Urothelium cell line (cell line): ENCODE data around the gene MAML3.

Experiments used
- DNase-seq: peaks from one replicate; pipeline ENCODE4 v3.0.0; 2011; ENCODE audit warnings: low spot score, mixed read lengths
- FAIRE-seq: peaks from 2 replicates; lab custom pipeline; 2011; peaks lifted over from hg19 to GRCh38; lab: Jason Lieb, UNC

The MAML3 gene

DNA sequence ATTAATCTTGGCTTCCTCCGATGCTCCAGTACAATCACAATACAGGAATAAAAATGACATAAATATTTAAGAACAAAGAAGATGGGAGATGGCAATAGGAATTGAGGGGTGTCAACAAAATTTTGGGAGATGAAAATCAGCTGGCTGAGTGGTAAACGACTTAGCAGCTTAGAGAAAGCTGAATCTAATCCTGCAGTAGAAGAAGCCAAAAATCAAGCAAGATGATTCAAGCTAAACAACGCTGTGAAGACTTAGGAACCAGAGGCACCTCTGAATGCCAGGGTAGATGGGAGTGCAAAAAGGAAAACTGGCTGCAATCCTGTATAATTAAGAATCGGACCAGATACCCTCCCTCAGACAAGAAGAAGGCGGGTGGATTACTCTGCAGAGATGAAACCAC is 273.1 kb downstream of the MAML3 start:
- DNase-seq: no peak
- FAIRE-seq: no peak

DNA sequence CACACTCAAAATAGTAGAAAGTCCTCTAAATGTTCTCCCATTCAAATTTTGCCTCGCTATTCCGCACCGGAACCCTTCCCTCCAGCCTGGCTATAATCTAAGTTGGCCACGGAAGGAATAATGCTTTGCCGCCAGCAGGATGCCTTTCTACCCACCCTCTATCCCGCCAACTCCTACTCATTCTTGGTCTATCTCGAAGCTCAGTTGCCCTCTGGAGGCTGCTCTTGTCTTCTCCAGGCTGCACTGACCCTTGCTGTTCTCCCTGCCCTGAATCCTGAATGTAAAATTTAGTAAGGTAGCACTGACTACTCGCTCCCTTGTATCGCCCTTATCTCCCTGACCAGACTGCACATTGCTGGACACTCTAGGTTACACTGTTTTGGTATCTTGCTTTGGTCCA is 275.9 kb downstream of the MAML3 start:
- DNase-seq (no peak), FAIRE-seq (no peak)

DNA sequence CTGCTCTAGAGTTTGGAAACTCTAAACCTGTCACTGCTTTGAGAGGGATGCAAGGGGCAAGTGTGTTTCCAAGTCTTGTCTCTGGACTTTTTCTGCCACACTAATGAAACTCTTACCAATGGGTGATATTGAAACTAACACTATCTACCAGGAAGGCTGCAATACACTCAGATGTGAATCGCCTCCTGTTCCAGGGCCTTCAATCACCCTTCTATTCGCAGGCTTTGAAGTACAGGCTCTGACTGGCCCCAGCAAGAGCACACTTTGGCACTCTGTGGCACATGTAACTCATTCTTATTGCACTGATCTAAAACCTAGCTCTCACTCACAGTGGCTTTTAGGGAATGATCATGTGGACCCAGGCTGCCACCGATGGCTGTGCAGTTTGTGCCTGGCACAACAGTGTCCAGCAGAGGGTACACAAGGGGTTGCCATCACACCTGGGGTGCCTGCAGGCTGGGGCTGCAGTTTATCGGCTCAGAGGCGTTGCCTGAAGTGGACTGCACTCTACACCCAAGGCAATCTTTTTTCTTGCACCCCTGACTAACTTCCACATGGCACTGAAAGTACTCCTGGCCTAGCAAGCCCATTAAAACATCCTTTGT is 277.5 kb downstream of the MAML3 start:
- no peak for FAIRE-seq

DNA sequence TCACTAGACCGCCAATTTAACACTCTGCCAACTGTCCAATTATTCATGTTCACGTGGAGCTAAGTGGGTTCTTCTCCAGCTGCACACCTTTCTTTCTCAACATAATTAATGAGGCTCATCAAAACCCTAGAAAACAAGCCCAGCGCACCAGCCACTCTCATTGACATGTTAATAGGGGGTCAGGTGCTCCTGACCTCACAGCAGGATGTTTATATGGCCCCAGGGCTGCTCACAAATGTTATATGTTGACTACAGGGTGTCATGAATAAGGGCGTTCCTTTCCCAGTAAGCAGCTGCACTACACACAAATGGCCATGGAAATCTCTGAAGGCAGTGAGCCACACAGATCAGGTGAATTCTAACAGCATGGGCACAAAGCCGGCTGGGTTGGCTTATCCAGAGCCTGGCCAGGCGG is 278.6 kb downstream of the MAML3 start:
- FAIRE-seq: no peak
- DNase-seq: no peak

More for the DNA sequence above, 277.5 kb downstream of the MAML3 start:
- DNase-seq: no peak

DNA sequence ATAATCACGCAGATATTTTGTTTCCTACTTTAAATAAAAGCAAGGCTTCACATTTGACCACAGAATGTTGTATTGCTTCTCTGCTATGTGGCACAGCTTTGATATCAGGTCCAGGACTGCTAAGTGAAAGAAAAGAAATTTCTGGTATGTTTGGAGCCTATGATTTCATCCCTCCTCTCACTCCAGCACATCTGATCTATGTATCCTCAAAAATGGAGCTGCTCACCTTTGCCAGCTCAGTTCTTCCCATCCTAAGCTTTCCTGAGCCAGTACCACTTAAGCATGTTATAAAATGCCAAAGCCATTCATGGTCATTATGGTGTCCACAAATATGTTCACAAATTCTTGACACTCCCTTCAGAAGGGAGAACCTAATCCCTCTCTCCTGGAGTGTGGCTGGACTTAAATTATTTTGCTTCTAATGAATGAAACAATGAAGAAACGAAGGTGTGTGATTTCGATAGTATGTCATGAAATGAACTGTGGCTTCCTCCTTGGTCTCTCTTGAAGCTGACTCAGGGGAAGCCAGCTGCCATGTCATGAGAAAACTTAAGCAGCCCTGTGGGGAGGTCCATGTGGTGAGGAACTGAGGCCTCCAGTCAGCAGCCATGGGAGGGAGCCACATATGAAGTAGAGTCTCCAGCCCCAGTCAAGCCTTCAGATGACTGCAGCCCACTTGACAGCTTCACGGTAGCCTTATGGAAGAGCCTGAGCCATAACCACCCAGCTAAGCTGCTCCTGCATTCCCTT is 280.7 kb downstream of the MAML3 start:
- DNase-seq: no peak
- FAIRE-seq: no peak

DNA sequence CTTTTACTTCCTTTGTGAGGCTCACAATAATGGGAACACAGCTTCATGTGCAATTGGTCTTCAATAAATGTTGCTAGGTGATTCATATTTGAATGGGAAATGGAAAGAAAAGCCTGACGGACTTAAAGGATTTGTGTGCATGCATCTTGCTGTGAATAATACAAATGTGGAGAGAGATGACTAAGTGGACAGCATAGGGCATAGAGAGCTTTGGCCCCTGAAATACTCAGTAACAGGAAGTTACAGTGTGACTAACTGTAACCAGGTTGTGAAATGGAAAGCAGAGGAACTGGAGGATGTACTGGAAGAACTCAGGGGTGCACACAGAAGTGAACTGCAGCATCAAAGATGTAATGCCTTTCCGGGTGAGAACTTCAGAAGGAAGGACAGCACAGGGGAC is 281.7 kb downstream of the MAML3 start:
- peak; percentile 23 for DNase-seq
- no peak for FAIRE-seq

DNA sequence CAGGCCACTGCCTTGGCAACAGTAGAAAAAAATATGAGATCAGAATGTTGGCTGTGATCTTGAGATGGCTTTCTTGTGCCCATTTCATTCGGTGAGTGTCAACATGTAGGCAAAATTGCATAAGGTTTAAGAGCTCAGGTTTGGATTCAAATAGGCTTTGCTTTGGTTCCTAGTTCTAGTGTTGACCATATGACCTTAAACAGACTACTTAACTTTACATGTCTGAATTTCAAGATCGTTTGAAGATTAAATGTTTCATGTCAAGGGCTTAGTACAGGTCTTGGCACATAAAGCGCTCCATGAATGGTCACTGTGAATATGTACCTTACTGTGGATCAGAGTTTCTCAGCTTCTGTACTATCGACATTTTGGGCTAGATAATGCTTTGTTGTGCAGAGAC is 284.2 kb downstream of the MAML3 start:
- DNase-seq (no peak), FAIRE-seq (no peak)

DNA sequence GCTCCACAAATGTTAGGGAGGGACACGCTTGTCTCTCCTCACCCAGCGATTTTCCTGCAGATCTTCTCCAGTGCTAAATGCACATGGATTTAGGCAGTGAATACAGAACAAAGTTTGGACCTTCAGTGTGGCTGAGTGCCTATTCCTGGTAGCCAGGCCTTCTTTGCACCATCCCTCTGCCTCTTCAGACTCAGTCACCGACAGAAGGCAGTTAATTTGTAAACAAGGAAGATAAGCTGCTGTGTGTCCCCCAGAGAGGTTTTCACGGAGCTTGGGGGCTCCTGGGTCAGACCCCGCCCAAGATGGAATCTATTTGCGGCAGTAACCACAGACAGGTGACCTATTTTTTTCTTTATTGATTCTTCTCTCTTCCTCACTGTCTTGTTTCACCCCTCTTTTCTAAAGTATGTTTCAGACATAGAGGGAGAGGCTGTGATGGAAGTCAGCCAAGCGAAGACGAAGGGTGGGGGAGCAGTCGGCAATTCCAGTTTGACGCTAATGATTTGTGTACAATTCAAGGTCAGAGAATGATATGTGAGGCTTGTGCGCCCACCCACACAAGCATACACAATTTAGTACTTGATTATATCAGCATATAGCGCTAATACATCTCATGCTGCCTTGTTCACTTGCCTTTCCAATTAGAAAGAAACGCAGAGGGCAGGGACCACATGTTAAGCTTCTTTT is 287.6 kb downstream of the MAML3 start:
- DNase-seq (no peak), FAIRE-seq (no peak)

DNA sequence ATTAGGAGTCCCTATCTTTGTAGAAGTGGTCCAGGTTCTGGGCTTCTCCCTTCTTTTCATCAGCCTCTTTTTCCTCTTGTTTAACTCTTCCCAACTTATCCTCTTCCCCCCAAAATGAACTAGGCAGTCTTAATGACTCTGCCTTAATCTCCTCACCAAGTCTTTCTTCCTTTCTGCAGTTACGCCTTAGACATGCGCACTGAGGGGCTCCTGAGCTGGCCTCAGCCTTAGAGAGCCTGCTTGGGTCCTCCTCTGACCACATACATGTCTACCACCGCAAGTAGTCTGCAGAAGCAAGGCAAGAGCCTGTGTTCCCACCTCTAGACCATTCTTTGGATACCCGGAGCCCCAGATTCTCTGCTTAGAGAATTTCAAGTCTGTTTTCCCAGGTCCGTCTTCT is 288.4 kb downstream of the MAML3 start:
- no peak for FAIRE-seq
- DNase-seq: no peak

DNA sequence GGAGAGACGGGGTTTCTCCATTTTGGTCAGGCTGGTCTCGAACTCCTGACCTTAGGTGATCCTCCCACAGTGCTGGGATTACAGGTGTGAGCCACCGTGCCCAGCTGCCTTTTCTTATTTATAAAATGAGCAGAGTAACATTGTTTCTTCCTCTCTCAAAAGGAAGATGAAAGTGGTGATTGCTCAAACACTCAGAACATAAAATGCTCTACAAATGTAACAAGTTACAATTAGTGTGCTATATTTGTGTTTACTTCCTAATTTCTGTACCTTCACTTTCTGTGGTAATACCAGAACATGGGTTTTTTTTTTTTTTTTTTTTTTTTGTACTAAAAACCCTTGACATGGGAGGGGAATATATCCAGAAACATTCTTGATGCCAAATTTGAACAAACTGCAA is 290.5 kb downstream of the MAML3 start:
- FAIRE-seq (no peak), DNase-seq (no peak)

DNA sequence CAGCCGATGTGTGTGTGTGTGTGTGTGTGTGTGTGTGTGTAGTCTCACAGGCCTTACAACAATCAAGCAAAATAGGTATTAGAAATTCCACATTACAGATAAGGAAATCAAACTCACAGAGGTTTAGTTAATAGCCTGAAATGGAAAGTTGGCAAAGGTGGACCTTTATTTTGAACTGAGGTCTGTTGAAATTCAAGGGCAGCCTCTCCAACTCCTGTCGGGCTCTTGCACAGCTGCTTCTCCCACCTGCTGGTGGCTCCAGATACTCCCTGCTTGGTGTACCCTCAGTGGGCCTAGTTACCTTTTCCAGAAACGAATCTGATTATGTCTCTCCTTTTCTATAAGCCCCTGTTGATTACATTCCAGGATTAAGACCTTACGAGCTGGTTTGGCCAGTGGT is 292.5 kb downstream of the MAML3 start:
- no peak for FAIRE-seq
- no peak for DNase-seq

DNA sequence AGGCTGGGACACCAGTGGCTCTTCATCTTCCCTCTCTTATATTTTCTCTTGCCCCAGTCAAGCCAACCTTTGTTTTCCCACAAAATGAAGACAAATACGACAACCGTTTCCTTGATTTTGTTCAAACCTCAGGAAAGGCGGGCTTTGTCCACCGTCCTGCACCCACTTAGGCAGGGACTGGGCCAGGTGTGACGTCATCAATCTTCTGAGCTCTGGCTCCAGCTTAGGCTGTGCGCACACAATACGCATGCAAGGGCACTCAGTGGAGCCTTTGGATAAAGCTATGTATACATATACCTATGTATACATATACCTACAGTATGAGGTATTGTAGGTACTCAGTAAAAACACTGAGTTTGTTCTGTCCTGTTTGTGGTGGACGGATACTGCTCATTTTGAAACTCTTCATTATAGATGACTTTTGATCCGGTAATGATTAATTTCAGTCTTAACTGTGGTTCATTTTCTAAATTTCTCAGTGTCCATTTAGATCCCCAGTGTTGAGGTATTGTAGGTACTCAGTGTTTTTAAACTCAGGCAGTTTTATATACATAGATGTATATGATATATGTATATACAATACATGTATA is 293.5 kb downstream of the MAML3 start:
- no peak for FAIRE-seq
- no peak for DNase-seq

DNA sequence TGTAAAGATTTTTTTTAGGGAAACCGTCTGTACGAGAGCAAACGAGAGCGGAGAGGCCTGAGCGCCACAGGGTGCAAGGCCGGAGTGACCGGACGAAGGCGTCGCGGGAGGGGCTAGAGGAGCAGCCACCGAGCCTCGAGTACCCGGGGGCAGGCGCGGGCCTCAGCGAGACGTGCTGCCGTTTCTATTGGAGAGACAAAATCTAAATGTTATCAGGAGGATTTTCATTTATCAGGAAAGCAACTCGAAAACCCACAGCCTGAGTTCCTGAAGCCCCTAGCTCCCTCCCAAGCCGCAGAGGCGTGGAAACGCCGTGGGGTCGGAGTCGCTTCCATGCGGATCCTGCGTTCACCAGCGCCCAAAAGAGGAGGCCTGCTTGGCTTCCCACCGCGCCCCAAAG is 294.1 kb downstream of the MAML3 start:
- no peak for FAIRE-seq
- DNase-seq: no peak

DNA sequence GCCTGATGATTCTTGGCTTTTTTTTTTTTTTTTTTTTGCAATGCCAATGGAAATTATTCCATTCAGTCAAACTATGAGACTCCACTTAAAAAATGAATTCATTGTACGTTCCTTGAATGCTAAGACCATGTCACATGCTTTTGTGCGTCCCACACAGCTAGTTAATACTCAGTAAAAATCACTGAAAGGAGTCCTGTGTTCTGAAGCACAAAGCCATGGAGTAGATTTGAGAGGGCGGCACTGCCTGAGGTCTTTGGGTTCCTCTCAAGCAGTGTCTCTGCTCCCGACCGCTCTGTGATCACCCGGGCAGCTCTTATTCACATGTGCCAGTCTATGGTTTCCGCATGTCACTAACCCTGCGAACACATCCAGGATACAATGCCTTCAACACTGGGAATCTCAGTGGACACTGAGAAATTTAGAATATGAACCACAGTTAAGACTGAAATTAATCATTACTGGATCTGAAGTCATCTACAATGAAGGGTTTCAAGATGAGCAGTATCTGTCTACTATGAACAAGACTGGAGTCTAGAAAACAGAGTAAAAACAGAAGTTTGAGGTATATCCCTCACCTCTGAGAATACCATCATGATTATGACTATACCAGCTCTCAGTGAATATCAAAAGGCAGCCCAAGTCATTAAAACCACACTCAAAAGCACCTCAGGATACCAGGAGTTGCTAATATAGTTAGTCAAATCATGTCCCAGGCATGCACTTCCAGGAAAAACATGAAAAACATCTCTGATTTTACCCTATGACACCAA is 295.4 kb downstream of the MAML3 start:
- FAIRE-seq: no peak
- DNase-seq: no peak

DNA sequence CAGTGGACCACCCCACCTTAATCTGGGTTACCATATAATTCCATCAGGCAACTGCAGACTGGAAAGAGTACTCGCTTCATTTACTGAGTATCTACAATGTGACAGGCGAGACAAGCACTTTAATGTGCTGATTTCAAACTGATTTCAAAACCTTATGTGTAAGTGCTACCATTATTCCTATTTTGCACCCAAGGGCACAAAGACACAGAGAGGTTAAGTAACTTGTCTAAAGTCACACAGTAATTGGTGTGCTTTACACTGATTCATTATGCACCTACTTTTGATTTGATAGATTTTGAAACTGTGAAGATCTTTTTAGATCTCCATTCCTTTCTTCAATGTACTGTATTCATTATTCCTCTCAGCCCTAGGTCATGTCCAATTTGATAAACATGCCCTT is 296.0 kb downstream of the MAML3 start:
- DNase-seq (no peak), FAIRE-seq (no peak)

DNA sequence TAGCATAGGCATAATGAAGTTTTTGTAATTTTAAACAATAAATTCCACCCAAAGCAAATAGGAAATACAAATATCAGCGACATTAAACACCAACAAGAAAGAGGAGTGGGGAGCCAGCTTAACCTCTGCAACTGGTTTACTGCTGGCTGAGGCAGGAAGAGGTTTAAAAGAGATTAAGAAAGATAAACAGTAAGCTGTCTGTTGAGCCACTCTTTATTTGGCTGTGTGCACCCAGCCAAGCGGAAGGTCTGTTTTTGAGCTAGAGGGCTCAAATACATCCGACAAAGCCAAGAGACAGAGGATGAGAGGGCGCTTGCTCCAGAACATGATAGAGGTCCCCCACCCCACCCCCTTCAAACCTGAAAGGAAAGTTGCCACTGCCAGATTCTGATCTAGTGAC is 297.0 kb downstream of the MAML3 start:
- DNase-seq (no peak), FAIRE-seq (no peak)

DNA sequence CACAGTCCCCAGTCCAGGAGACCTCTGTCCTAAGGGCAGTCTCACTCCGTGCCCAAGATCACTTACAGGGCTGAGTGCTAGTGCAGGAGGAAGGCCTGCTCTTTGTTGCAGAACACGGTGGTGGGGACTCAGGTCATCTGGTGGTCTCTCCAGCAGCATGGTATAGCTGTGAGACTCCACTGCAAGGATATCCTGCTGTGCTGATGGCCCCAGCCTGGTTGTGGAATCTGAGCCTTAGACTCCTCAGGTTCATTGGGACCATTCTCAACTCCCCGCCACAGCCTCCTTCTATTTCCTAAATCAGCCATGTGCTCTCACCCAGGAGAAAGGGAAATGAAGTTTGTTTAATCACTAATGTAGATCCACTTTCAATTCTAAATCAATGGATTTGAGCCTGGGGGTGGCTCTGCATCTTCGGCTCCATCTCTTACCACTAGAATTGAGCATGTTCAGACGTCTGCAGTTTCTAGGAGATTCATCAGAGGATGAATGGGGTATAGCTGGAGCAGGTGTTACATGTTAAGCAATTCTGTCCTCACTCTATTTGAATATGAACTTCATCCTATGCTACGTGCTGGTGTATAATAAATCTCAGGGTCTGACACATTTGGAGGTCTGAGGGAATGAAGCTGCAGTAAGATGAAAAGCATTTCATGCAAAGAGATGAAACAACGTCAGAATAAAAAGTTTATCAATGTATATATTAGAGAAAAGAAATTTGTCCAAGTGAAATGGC is 299.1 kb downstream of the MAML3 start:
- FAIRE-seq (no peak), DNase-seq (no peak)

DNA sequence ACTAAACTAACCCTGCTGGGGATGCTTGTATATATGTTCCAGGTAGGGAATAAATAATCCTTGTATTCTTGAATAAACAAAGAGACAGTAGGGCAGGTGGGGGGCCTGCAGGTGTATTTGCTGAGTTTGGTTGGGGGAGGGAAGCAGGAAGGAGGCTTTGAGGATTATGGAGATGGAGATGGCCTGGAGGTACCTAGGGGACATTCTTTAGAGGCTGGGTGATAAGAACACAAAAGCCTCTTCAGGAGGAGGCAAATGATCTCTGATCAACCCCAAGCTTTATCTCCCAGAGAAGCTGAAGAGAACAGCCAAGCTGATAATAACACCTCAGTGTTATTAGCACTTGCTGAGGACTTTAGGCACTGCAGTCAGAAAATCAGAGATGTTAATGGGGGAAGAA is 300.7 kb downstream of the MAML3 start:
- FAIRE-seq (no peak), DNase-seq (no peak)

DNA sequence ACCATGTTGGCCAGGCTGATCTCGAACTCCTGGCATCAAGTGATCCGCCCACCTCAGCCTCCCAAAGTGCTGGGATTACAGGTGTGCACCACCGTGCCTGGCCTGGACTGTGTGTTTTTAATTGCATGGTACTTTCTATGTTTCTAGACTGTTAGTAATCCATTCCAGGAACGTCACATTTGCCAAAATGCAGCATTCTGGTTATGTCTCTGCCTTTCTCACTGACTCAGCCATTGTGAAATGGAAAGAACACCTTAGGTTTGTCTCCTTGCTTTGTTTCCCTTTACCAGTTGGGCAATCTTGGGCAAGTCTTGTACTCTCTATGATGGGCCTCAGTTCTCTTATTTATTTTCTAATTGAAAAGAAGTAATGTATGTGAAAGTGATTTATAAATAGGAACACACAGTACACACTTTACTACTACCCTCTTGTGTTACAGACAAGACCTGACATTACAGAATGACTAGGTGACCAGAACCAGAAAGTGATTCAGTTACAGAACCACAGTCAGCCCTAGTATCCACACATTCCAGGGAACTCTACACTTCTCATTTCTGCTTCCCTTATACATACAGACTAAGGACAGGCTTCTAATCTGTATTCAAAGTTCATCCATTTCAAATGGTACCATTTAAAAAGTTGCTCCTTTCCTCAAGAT is 301.2 kb downstream of the MAML3 start:
- DNase-seq (no peak), FAIRE-seq (no peak)

DNA sequence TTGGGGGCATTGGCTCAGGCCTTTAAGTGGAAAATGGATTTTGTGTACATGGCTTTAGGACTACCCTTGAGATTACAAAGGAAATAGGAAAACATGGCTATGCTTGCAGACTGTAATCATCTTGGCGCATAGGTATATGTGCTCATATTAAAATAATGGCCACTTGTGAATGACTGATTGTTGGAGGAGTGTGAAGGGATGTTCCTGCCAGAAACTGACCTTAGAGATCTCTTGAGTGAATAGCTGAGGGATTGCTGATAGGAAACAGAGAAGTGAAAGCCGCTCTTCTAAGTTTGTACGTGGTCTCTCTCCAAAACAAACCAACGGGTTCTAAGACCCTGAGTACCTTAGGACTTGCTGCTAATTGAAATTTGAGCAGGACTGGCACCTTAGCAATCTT is 302.3 kb downstream of the MAML3 start:
- DNase-seq (no peak), FAIRE-seq (no peak)
